Measurements from ENCODE around the gene ATP5F1D. TPM values are rescaled to one million over a fixed set of nuclear protein-coding genes. Genes with fewer than 3 reads are reported as not detected.

The ATP5F1D gene
- total and polyA plus RNA-seq, 2 of the 13 experiments (the other 11 are each of a cell fraction or from before 2014, with no cell fraction given) = 39.4 to 78.7 TPM

DNA sequence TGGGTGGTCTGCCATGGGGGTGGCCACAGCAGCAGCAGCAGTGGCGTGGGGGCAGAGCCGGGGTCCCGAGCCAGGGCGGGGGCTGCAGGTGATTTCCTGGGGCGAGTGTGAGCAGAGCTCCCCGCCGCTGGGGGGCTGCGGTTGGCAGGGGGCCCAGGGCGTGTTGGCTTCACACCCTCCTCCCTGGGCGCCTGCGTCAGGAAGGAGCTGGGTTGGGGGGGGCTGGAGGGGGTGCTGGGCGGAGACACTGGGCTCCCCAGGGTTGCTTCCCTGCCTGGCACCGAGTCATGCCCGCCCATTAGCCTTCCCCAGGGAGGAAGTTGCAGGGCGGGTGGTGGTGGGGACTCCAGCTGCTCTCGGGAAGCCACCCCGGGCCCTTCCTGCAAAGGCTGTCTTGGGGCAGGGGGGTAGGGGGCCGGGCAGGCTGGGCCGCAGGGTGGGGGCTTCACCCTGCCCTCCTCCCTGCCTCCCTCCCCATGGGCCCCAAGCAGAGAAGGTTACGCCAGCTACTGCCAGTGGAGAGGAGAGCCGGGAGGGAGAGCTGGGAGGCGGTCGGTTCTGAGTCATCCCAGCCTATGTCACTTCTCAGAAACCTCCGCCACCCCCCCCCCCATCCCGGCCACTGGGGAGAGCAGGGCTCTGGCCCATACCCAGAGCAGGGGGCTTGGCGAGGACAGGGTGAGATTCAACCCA is 11.4 kb downstream of the ATP5F1D start (continued):
- TF ChIP-seq, protein P1, sequence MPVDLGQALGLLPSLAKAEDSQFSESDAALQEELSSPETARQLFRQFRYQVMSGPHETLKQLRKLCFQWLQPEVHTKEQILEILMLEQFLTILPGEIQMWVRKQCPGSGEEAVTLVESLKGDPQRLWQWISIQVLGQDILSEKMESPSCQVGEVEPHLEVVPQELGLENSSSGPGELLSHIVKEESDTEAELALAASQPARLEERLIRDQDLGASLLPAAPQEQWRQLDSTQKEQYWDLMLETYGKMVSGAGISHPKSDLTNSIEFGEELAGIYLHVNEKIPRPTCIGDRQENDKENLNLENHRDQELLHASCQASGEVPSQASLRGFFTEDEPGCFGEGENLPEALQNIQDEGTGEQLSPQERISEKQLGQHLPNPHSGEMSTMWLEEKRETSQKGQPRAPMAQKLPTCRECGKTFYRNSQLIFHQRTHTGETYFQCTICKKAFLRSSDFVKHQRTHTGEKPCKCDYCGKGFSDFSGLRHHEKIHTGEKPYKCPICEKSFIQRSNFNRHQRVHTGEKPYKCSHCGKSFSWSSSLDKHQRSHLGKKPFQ (CRISPR knock-in tag; IDR thresholded peaks at IDR 0.05; ENCODE audit: insufficient replicate concordance) = peak; percentile 14
- TF ChIP-seq KLF15 (CRISPR knock-in tag; IDR thresholded peaks at IDR 0.05; ENCODE audit: borderline replicate concordance) (no peak), ZNF564 (CRISPR knock-in tag; IDR thresholded peaks at IDR 0.05) (no peak), ZNF83 (CRISPR knock-in tag; IDR thresholded peaks at IDR 0.05; ENCODE audit: borderline replicate concordance) (no peak; the same call in 1 of the 2 replicates), BORCS8-MEF2B (CRISPR knock-in tag; IDR thresholded peaks at IDR 0.05) (no peak), PCBP1 (IDR thresholded peaks at IDR 0.05; ENCODE audit: borderline replicate concordance, low read depth, low read length) (0 out of 2 replicates have a peak, but pooled peaks have one; percentile 13), RELA (CRISPR knock-in tag; IDR thresholded peaks at IDR 0.05) (no peak), ZNF670 (CRISPR knock-in tag; IDR thresholded peaks at IDR 0.05; ENCODE audit: borderline replicate concordance) (0 out of 2 replicates have a peak, but pooled peaks have one; percentile 17), RFXANK (CRISPR knock-in tag; IDR thresholded peaks at IDR 0.05) (no peak), NFYB (CRISPR knock-in tag; IDR thresholded peaks at IDR 0.05) (no peak), ZNF563 (CRISPR knock-in tag; IDR thresholded peaks at IDR 0.05) (no peak), TAF1 (CRISPR knock-in tag; IDR thresholded peaks at IDR 0.05) (0 out of 2 replicates have a peak, but pooled peaks have one; percentile 58), RXRB (CRISPR knock-in tag; IDR thresholded peaks at IDR 0.05; ENCODE audit: borderline replicate concordance) (no peak)
- TF ChIP-seq, protein P2, sequence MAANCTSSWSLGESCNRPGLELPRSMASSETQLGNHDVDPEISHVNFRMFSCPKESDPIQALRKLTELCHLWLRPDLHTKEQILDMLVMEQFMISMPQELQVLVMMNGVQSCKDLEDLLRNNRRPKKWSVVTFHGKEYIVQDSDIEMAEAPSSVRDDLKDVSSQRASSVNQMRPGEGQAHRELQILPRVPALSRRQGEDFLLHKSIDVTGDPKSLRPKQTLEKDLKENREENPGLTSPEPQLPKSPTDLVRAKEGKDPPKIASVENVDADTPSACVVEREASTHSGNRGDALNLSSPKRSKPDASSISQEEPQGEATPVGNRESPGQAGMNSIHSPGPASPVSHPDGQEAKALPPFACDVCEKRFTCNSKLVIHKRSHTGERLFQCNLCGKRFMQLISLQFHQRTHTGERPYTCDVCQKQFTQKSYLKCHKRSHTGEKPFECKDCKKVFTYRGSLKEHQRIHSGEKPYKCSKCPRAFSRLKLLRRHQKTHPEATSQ (CRISPR knock-in tag; IDR thresholded peaks at IDR 0.05; ENCODE audit: borderline replicate concordance) = no peak
- TF ChIP-seq, protein P3, sequence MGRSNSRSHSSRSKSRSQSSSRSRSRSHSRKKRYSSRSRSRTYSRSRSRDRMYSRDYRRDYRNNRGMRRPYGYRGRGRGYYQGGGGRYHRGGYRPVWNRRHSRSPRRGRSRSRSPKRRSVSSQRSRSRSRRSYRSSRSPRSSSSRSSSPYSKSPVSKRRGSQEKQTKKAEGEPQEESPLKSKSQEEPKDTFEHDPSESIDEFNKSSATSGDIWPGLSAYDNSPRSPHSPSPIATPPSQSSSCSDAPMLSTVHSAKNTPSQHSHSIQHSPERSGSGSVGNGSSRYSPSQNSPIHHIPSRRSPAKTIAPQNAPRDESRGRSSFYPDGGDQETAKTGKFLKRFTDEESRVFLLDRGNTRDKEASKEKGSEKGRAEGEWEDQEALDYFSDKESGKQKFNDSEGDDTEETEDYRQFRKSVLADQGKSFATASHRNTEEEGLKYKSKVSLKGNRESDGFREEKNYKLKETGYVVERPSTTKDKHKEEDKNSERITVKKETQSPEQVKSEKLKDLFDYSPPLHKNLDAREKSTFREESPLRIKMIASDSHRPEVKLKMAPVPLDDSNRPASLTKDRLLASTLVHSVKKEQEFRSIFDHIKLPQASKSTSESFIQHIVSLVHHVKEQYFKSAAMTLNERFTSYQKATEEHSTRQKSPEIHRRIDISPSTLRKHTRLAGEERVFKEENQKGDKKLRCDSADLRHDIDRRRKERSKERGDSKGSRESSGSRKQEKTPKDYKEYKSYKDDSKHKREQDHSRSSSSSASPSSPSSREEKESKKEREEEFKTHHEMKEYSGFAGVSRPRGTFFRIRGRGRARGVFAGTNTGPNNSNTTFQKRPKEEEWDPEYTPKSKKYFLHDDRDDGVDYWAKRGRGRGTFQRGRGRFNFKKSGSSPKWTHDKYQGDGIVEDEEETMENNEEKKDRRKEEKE (IDR thresholded peaks at IDR 0.05) = no peak
- TF ChIP-seq, protein P4, sequence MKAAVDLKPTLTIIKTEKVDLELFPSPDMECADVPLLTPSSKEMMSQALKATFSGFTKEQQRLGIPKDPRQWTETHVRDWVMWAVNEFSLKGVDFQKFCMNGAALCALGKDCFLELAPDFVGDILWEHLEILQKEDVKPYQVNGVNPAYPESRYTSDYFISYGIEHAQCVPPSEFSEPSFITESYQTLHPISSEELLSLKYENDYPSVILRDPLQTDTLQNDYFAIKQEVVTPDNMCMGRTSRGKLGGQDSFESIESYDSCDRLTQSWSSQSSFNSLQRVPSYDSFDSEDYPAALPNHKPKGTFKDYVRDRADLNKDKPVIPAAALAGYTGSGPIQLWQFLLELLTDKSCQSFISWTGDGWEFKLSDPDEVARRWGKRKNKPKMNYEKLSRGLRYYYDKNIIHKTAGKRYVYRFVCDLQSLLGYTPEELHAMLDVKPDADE (CRISPR knock-in tag; IDR thresholded peaks at IDR 0.05) = no peak
- TF ChIP-seq, protein P5, sequence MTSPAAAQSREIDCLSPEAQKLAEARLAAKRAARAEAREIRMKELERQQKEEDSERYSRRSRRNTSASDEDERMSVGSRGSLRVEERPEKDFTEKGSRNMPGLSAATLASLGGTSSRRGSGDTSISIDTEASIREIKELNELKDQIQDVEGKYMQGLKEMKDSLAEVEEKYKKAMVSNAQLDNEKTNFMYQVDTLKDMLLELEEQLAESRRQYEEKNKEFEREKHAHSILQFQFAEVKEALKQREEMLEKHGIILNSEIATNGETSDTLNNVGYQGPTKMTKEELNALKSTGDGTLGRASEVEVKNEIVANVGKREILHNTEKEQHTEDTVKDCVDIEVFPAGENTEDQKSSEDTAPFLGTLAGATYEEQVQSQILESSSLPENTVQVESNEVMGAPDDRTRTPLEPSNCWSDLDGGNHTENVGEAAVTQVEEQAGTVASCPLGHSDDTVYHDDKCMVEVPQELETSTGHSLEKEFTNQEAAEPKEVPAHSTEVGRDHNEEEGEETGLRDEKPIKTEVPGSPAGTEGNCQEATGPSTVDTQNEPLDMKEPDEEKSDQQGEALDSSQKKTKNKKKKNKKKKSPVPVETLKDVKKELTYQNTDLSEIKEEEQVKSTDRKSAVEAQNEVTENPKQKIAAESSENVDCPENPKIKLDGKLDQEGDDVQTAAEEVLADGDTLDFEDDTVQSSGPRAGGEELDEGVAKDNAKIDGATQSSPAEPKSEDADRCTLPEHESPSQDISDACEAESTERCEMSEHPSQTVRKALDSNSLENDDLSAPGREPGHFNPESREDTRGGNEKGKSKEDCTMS (CRISPR knock-in tag; conservative IDR thresholded peaks at IDR 0.05) = no peak
- TF ChIP-seq, protein P6, sequence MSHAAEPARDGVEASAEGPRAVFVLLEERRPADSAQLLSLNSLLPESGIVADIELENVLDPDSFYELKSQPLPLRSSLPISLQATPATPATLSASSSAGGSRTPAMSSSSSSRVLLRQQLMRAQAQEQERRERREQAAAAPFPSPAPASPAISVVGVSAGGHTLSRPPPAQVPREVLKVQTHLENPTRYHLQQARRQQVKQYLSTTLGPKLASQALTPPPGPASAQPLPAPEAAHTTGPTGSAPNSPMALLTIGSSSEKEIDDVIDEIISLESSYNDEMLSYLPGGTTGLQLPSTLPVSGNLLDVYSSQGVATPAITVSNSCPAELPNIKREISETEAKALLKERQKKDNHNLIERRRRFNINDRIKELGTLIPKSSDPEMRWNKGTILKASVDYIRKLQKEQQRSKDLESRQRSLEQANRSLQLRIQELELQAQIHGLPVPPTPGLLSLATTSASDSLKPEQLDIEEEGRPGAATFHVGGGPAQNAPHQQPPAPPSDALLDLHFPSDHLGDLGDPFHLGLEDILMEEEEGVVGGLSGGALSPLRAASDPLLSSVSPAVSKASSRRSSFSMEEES (CRISPR knock-in tag; IDR thresholded peaks at IDR 0.05) = no peak

Measured in HepG2 (cell line).